HepG2 (cell line): ENCODE data around the gene CEP120. TPM values are rescaled to one million over a fixed set of nuclear protein-coding genes. Genes with fewer than 3 reads are reported as not detected.

ENCODE experiments used
- ARID4A ChIP-seq: sonication (generic); formaldehyde crosslinking; IDR thresholded peaks from 2 replicates; pipeline ENCODE4 v1.5.0; 2020; ENCODE audit warnings: mild to moderate bottlenecking, missing genetic modification reagents, borderline replicate concordance
- ARID5B ChIP-seq: IDR thresholded peaks from 2 replicates; pipeline ENCODE4 v1.4.0; 2020; ENCODE audit warnings: mild to moderate bottlenecking, missing genetic modification reagents
- BCL6 ChIP-seq: IDR thresholded peaks from 2 replicates; pipeline ENCODE4 v1.6.1; 2016; ENCODE audit warnings: missing genetic modification reagents, missing compliant biosample characterization
- CEBPB ChIP-seq: IDR thresholded peaks from 2 replicates; pipeline ENCODE4 v1.6.1; 2011; ENCODE audit warnings: low read depth, low read length, improper control_type of control experiment, borderline replicate concordance
- CSRNP2 ChIP-seq: sonication (generic); formaldehyde crosslinking; conservative IDR thresholded peaks from 2 replicates; pipeline ENCODE4 v1.8.0; 2022; ENCODE audit warnings: low read depth, missing genetic modification reagents
- DPF2 ChIP-seq: sonication (generic); formaldehyde crosslinking; IDR thresholded peaks from 2 replicates; pipeline ENCODE4 v1.4.0; 2020; ENCODE audit warnings: mild to moderate bottlenecking, low read depth, missing genetic modification reagents, borderline replicate concordance
- FOXA3 ChIP-seq: IDR thresholded peaks from 2 replicates; pipeline ENCODE4 v1.6.1; 2016; ENCODE audit warnings: missing genetic modification reagents, missing compliant biosample characterization
- FOXJ3 ChIP-seq: sonication (generic); formaldehyde crosslinking; IDR thresholded peaks from 2 replicates; pipeline ENCODE4 v1.4.0; 2020; ENCODE audit warnings: missing genetic modification reagents, mild to moderate bottlenecking, borderline replicate concordance
- GATAD2A ChIP-seq: IDR thresholded peaks from 2 replicates; pipeline ENCODE4 v1.6.1; 2016
- HNF4A ChIP-seq: sonication (generic); formaldehyde crosslinking; IDR thresholded peaks from 2 replicates; pipeline ENCODE4 v1.4.0; 2020; ENCODE audit warnings: missing genetic modification reagents
- IRF1 ChIP-seq: sonication (generic); formaldehyde crosslinking; IDR thresholded peaks from 2 replicates; pipeline ENCODE4 v1.4.0; 2020; ENCODE audit warnings: low read depth, mild to moderate bottlenecking, missing genetic modification reagents
- LRRFIP1 ChIP-seq: sonication (generic); formaldehyde crosslinking; conservative IDR thresholded peaks from 2 replicates; pipeline ENCODE4 v1.4.0; 2020; ENCODE audit warnings: missing genetic modification reagents
- RARA ChIP-seq: IDR thresholded peaks from 2 replicates; pipeline ENCODE4 v1.6.1; 2016; ENCODE audit warnings: missing genetic modification reagents, missing compliant biosample characterization
- SOX5 ChIP-seq: IDR thresholded peaks from 2 replicates; pipeline ENCODE4 v1.6.1; 2016; ENCODE audit warnings: borderline replicate concordance
- ZNF598 ChIP-seq: sonication (generic); formaldehyde crosslinking; IDR thresholded peaks from 2 replicates; pipeline ENCODE4 v1.5.1; 2020; ENCODE audit warnings: mild to moderate bottlenecking, missing genetic modification reagents, borderline replicate concordance
- ZNF740 ChIP-seq: sonication (generic); formaldehyde crosslinking; IDR thresholded peaks from 2 replicates; pipeline ENCODE4 v1.4.0; 2020; ENCODE audit warnings: missing genetic modification reagents
- polyA plus RNA-seq, 8 experiments: library from polyadenylated mRNA; depleted of rRNA in 3 of 8; stranded (reverse) in 7 of 8; unstranded in 1 of 8; fragments of >200 nt; fragmentation: Illumina TruSeq in 4 of 8; extraction: Trizol in 4 of 8; gene quantifications; 2 replicates each; pipeline versions ENCODE4 v1.2.1 to v1.2.3, GENCODE V29; 2011 to 2016; ENCODE audit warnings: low read depth in 4 of 8, missing spikeins in 1 of 8, mixed read lengths in 1 of 8; ENCODE audit not compliant: insufficient read depth in 1 of 8
- total RNA-seq, 5 experiments: library from RNA; depleted of rRNA; stranded (reverse); fragments of >200 nt; fragmentation: Illumina TruSeq; extraction: Trizol; gene quantifications; 2 replicates each; pipeline ENCODE4 v1.2.3, GENCODE V29; 2016; ENCODE audit warnings: low read depth in 1 of 5

CEP120 gene
- total and polyA plus RNA-seq, 2 of the 13 experiments (the other 11 are each of a cell fraction or from before 2014, with no cell fraction given) = 8.0 to 14.7 TPM

- 0 out of 2 replicates have a peak, but pooled peaks have one; percentile 40 for TF ChIP-seq ARID5B
- TF ChIP-seq LRRFIP1 (CRISPR knock-in tag) = no peak
- no peak for TF ChIP-seq CSRNP2
- TF ChIP-seq FOXA3 (CRISPR knock-in tag) = 0 out of 2 replicates have a peak, but pooled peaks have one; percentile 10
- no peak for TF ChIP-seq ARID4A (CRISPR knock-in tag)
- TF ChIP-seq IRF1 (CRISPR knock-in tag) = no peak
- TF ChIP-seq SOX5 (CRISPR knock-in tag) = 0 out of 2 replicates have a peak, but pooled peaks have one; percentile 42
- 0 out of 2 replicates have a peak, but pooled peaks have one; percentile 27 for TF ChIP-seq GATAD2A
- no peak for TF ChIP-seq DPF2
- 0 out of 2 replicates have a peak, but pooled peaks have one; percentile 24 for TF ChIP-seq FOXJ3 (CRISPR knock-in tag)
- TF ChIP-seq CEBPB = 0 out of 2 replicates have a peak, but pooled peaks have one; percentile 49
- TF ChIP-seq ZNF598 (CRISPR knock-in tag) = no peak
- TF ChIP-seq ZNF740 = no peak
- TF ChIP-seq HNF4A (CRISPR knock-in tag) = 0 out of 2 replicates have a peak, but pooled peaks have one; percentile 19
- TF ChIP-seq BCL6 = peak; percentile 26; the same call in 1 of the 2 replicates
- TF ChIP-seq RARA (CRISPR knock-in tag) = peak; percentile 40; the same call in 1 of the 2 replicates
Observed at GRCh38 chr5:123305751-123306150, 117.5 kb downstream of the CEP120 start (continued).
